Measurements from ENCODE around the gene SLC22A17. TPM values are rescaled to one million over a fixed set of nuclear protein-coding genes. Genes with fewer than 3 reads are reported as not detected.

SLC22A17 gene
- total RNA-seq, 1 donor from 2014 or later: 7.3 TPM

- TF ChIP-seq, protein P1, sequence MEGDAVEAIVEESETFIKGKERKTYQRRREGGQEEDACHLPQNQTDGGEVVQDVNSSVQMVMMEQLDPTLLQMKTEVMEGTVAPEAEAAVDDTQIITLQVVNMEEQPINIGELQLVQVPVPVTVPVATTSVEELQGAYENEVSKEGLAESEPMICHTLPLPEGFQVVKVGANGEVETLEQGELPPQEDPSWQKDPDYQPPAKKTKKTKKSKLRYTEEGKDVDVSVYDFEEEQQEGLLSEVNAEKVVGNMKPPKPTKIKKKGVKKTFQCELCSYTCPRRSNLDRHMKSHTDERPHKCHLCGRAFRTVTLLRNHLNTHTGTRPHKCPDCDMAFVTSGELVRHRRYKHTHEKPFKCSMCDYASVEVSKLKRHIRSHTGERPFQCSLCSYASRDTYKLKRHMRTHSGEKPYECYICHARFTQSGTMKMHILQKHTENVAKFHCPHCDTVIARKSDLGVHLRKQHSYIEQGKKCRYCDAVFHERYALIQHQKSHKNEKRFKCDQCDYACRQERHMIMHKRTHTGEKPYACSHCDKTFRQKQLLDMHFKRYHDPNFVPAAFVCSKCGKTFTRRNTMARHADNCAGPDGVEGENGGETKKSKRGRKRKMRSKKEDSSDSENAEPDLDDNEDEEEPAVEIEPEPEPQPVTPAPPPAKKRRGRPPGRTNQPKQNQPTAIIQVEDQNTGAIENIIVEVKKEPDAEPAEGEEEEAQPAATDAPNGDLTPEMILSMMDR (conservative IDR thresholded peaks at IDR 0.05; ENCODE audit: low read depth, low read length): no peak
- peak within 1 kb of the TSS; percentile 60 for H3K4me3 ChIP-seq (ENCODE audit: low read depth, low read length)
- no peak for DNase-seq (ENCODE audit: low read depth)
Measured at GRCh38 chr14:23302290-23303225, 50.1 kb downstream of the SLC22A17 start, which contains the start of gene PPP1R3E. PPP1R3E (minus strand) TSS chr14:23302859; CDS start chr14:23302576, 283 bp downstream.

DNA sequence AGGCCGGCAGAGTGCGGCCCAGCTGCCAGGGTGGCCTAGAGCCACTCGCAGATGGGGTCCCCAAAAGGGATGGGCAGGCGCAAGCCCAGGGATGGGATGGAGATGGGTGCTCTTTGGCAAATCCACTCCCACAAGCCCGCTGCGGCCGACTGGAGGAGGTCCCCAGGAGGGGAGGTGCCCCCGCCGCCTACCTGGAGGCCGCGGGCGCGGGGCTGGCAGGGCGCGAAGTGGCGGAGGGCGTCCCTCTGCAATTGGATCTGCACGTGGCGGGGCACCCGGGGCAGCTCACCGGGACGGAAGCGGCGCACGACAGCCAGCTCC is 50.8 kb downstream of the SLC22A17 start:
- H3K4me3 ChIP-seq (ENCODE audit: low read depth, low read length): peak overlapping the region; percentile 60
- TF ChIP-seq, protein P1 (conservative IDR thresholded peaks at IDR 0.05; ENCODE audit: low read depth, low read length): no peak
- DNase-seq (ENCODE audit: low read depth): no peak

- DNase-seq (ENCODE audit: low read depth): peak; percentile 73
- TF ChIP-seq, protein P1 (conservative IDR thresholded peaks at IDR 0.05; ENCODE audit: low read depth, low read length): peak; percentile 55
- H3K4me3 ChIP-seq (ENCODE audit: low read depth, low read length): peak overlapping the region; percentile 61
Measured at GRCh38 chr14:23301288-23301968, 51.3 kb downstream of the SLC22A17 start.

- H3K4me3 ChIP-seq (ENCODE audit: low read depth, low read length): peak overlapping the region; percentile 61
- no peak for DNase-seq (ENCODE audit: low read depth)
- TF ChIP-seq, protein P1 (conservative IDR thresholded peaks at IDR 0.05; ENCODE audit: low read depth, low read length): no peak
Measured at GRCh38 chr14:23300687-23301223, 51.9 kb downstream of the SLC22A17 start.

- TF ChIP-seq, protein P1 (conservative IDR thresholded peaks at IDR 0.05; ENCODE audit: low read depth, low read length): no peak
- H3K4me3 ChIP-seq (ENCODE audit: low read depth, low read length): peak overlapping the region; percentile 61
- no peak for DNase-seq (ENCODE audit: low read depth)
Measured at GRCh38 chr14:23299986-23300686, 52.6 kb downstream of the SLC22A17 start.

GRCh38 chr14:23299211-23299957 is 53.3 kb downstream of the SLC22A17 start:
- DNase-seq (ENCODE audit: low read depth): no peak
- no peak overlapping the region for H3K4me3 ChIP-seq (ENCODE audit: low read depth, low read length)
- TF ChIP-seq, protein P1 (conservative IDR thresholded peaks at IDR 0.05; ENCODE audit: low read depth, low read length): peak; percentile 59

Measured in epithelial cell of proximal tubule (primary cell).